GM23248 (cell line): Measurements from ENCODE around the gene STUM. TPM values are rescaled to one million over a fixed set of nuclear protein-coding genes. Genes with fewer than 3 reads are reported as not detected.
"Not testable (repeated sequence)": the region's sequence is repeated elsewhere in the genome, so short reads cannot be mapped to it uniquely, and the experiment has no call there.

Source experiments
- DNase-seq: peaks from one replicate; pipeline ENCODE4 v3.0.0-alpha.2; 2015
- H2AFZ ChIP-seq: fragments of 200-600 bp; sonication (generic); 2 replicates; pipeline ENCODE4 v1.6.1; 2016; ENCODE audit warnings: antibody characterized with exemption
- H3F3A ChIP-seq: fragments of 200-600 bp; sonication (generic); 2 replicates; pipeline ENCODE4 v1.6.1; 2016; ENCODE audit warnings: mild to moderate bottlenecking, antibody characterized with exemption, mixed run types; ENCODE audit not compliant: insufficient read depth
- H3K27ac ChIP-seq: fragments of 200-600 bp; sonication (generic); 2 replicates; pipeline ENCODE4 v1.5.1; 2016; ENCODE audit warnings: mild to moderate bottlenecking
- H3K27me3 ChIP-seq: fragments of 200-600 bp; sonication (generic); replicated peaks from 2 replicates; pipeline ENCODE4 v1.6.1; 2016; ENCODE audit warnings: mild to moderate bottlenecking; ENCODE audit not compliant: insufficient read depth
- H3K36me3 ChIP-seq: fragments of 200-600 bp; sonication (generic); 2 replicates; pipeline ENCODE4 v1.6.1; 2016; ENCODE audit warnings: low read depth, mild to moderate bottlenecking
- H3K4me1 ChIP-seq: fragments of 200-600 bp; sonication (generic); 2 replicates; pipeline ENCODE4 v1.6.1; 2016; ENCODE audit warnings: mild to moderate bottlenecking; ENCODE audit not compliant: insufficient read depth
- H3K4me2 ChIP-seq: fragments of 200-600 bp; sonication (generic); one replicate; pipeline ENCODE4 v1.6.1; 2016; ENCODE audit warnings: mild to moderate bottlenecking; ENCODE audit not compliant: unreplicated experiment
- H3K4me3 ChIP-seq: fragments of 200-600 bp; sonication (generic); 2 replicates; pipeline ENCODE4 v1.5.1; 2016; ENCODE audit warnings: mild to moderate bottlenecking
- H3K79me2 ChIP-seq: fragments of 200-600 bp; sonication (generic); 2 replicates; pipeline ENCODE4 v1.6.1; 2016; ENCODE audit warnings: mild to moderate bottlenecking; ENCODE audit not compliant: insufficient read depth
- H3K9ac ChIP-seq: fragments of 200-600 bp; sonication (generic); 2 replicates; pipeline ENCODE4 v1.6.1; 2016; ENCODE audit warnings: mild to moderate bottlenecking
- H3K9me2 ChIP-seq: fragments of 200-600 bp; sonication (generic); 2 replicates; pipeline ENCODE4 v1.6.1; 2016; ENCODE audit warnings: mixed run types, mild to moderate bottlenecking, moderate library complexity; ENCODE audit not compliant: insufficient read depth
- H3K9me3 ChIP-seq: fragments of 200-600 bp; sonication (generic); one replicate; pipeline ENCODE4 v1.6.1; 2017; ENCODE audit warnings: low read depth
- H4K20me1 ChIP-seq: fragments of 200-600 bp; sonication (generic); 2 replicates; pipeline ENCODE4 v1.6.0; 2016; ENCODE audit not compliant: insufficient read depth
- EZH2 ChIP-seq: fragments of 200-600 bp; sonication (generic); IDR thresholded peaks from 2 replicates; pipeline ENCODE4 v1.6.1; 2018; ENCODE audit warnings: antibody characterized with exemption, mild to moderate bottlenecking; ENCODE audit not compliant: insufficient read depth, poor library complexity, severe bottlenecking
- EZH2phosphoT487 ChIP-seq: fragments of 200-600 bp; sonication (generic); IDR thresholded peaks from 2 replicates; pipeline ENCODE4 v1.6.1; 2018; ENCODE audit warnings: antibody characterized with exemption, moderate library complexity, mild to moderate bottlenecking, low read depth; ENCODE audit not compliant: insufficient read depth
- WGBS, 2 experiments: methylation state at CpG; one replicate each; pipeline ENCODE4 v1.1.6; 2015 to 2017; ENCODE audit warnings: low lambda C conversion rate in 2 of 2, low coverage in 1 of 2; ENCODE audit errors: missing lambda C conversion rate in 2 of 2; 5-methylcytosine and 5-hydroxymethylcytosine counted together
- in situ Hi-C: fragments of 300-500 bp; cut with MboI; formaldehyde crosslinking; loops from 2 replicates; pipeline ENCODE4 v1.15.0; 2020
- polyA plus RNA-seq: library from polyadenylated mRNA; unstranded; fragments of >200 nt; fragmentation: Nextera tagmentation; extraction: Ambion mirVana; gene quantifications from 2 replicates; pipeline ENCODE4 v1.2.1, GENCODE V29; 2016
- total RNA-seq: library from RNA; depleted of rRNA; stranded (reverse); fragments of >200 nt; shearing (Covaris generic); gene quantifications from 2 replicates; pipeline ENCODE4 v1.2.3, GENCODE V29; 2014

STUM gene
- total and polyA plus RNA-seq, 2 experiments from 2014 or later = under 0.01 TPM; not detected in 1

GRCh38 chr1:226611301-226611700, 62.7 kb downstream of the STUM start:
- no peaks in the 10 kb centered on the region for H3K36me3 ChIP-seq
- H3K9me3 ChIP-seq = no peaks in the 10 kb centered on the region
- H2AFZ ChIP-seq = no peak overlapping the region
- H3K4me2 ChIP-seq = no peak overlapping the region
- H4K20me1 ChIP-seq = no peaks in the 10 kb centered on the region
- no peak overlapping the region for H3K27ac ChIP-seq
- in situ Hi-C loops = no loop called here
- H3K79me2 ChIP-seq = no peaks in the 10 kb centered on the region
- H3K27me3 ChIP-seq = peaks cover 25% of the 10 kb centered on the region
- H3K4me3 ChIP-seq = no peak overlapping the region
- H3K9ac ChIP-seq = no peak overlapping the region
- WGBS, 2 experiments = 63 to 72% methylated on average over 8 of the region's 8 CpGs
- H3F3A ChIP-seq = no peaks in the 10 kb centered on the region
- no peak for DNase-seq
- TF ChIP-seq EZH2phosphoT487 (no peak), EZH2 (no peak)
- no peaks in the 10 kb centered on the region for H3K4me1 ChIP-seq
- no peaks in the 10 kb centered on the region for H3K9me2 ChIP-seq

GRCh38 chr1:226611980-226612379, 63.4 kb downstream of the STUM start:
- H3K9me2 ChIP-seq, in situ Hi-C loops, H3K9ac ChIP-seq, H3F3A ChIP-seq, H4K20me1 ChIP-seq, H3K79me2 ChIP-seq, H3K36me3 ChIP-seq, H3K27ac ChIP-seq, H2AFZ ChIP-seq, H3K9me3 ChIP-seq, H3K4me1 ChIP-seq, H3K4me2 ChIP-seq, H3K4me3 ChIP-seq, DNase-seq: not testable (repeated sequence)
- H3K27me3 ChIP-seq = peaks cover 25% of the 10 kb centered on the region
- 69 to 76% methylated on average over 6 of the region's 6 CpGs for WGBS, 2 experiments

- no peaks in the 10 kb centered on the region for H4K20me1 ChIP-seq
- H3K9me2 ChIP-seq = no peaks in the 10 kb centered on the region
- no peak overlapping the region for H3K4me3 ChIP-seq
- no peaks in the 10 kb centered on the region for H3F3A ChIP-seq
- in situ Hi-C loops = no loop called here
- no peaks in the 10 kb centered on the region for H3K79me2 ChIP-seq
- H2AFZ ChIP-seq = no peak overlapping the region
- H3K27me3 ChIP-seq = peaks cover 26% of the 10 kb centered on the region
- no peaks in the 10 kb centered on the region for H3K9me3 ChIP-seq
- H3K36me3 ChIP-seq = no peaks in the 10 kb centered on the region
- no peak overlapping the region for H3K27ac ChIP-seq
- 61 to 65% methylated on average over 9 of the region's 9 CpGs for WGBS, 2 experiments
- no peaks in the 10 kb centered on the region for H3K4me1 ChIP-seq
- H3K9ac ChIP-seq = no peak overlapping the region
- no peak overlapping the region for H3K4me2 ChIP-seq
- DNase-seq = no peak
- TF ChIP-seq EZH2phosphoT487 (no peak), EZH2 (no peak)
These were observed 67.3 kb downstream of the STUM start for GRCh38 chr1:226615876-226616275.

- Histone ChIP-seq H3K9ac (no peak overlapping the region), H2AFZ (no peak overlapping the region), H3K4me1 (no peaks in the 10 kb centered on the region), H3K36me3 (no peaks in the 10 kb centered on the region), H3K27ac (no peak overlapping the region), H3K4me2 (no peak overlapping the region), H3K79me2 (no peaks in the 10 kb centered on the region), H3K27me3 (peaks cover 26% of the 10 kb centered on the region), H3K9me3 (no peaks in the 10 kb centered on the region), H4K20me1 (no peaks in the 10 kb centered on the region), H3F3A (no peaks in the 10 kb centered on the region), H3K9me2 (no peaks in the 10 kb centered on the region), H3K4me3 (no peak overlapping the region)
- 8 to 27% methylated on average over 1 of the region's 1 CpG for WGBS, 2 experiments
- in situ Hi-C loops = no loop called here
- no peak for DNase-seq
- TF ChIP-seq EZH2phosphoT487 (no peak), EZH2 (no peak)
These were observed 68.1 kb downstream of the STUM start for GRCh38 chr1:226616636-226617035.

- Histone ChIP-seq H3K4me2 (no peak overlapping the region), H3F3A (no peaks in the 10 kb centered on the region), H3K4me3 (no peak overlapping the region), H3K36me3 (no peaks in the 10 kb centered on the region), H3K9me3 (no peaks in the 10 kb centered on the region), H3K27me3 (peaks cover 26% of the 10 kb centered on the region), H2AFZ (no peak overlapping the region), H3K79me2 (no peaks in the 10 kb centered on the region), H4K20me1 (no peaks in the 10 kb centered on the region), H3K4me1 (no peaks in the 10 kb centered on the region), H3K27ac (no peak overlapping the region), H3K9ac (no peak overlapping the region), H3K9me2 (no peaks in the 10 kb centered on the region)
- in situ Hi-C loops = no loop called here
- 75 to 80% methylated on average over 5 to 8 of the region's 8 CpGs for WGBS, 2 experiments
- DNase-seq = no peak
- TF ChIP-seq EZH2 (no peak), EZH2phosphoT487 (no peak)
These were observed 68.5 kb downstream of the STUM start for GRCh38 chr1:226617109-226617508.

- H3K79me2 ChIP-seq, H3K36me3 ChIP-seq, H3K4me2 ChIP-seq, DNase-seq, H3K9me3 ChIP-seq, H4K20me1 ChIP-seq, in situ Hi-C loops, H3K4me1 ChIP-seq, H3K9ac ChIP-seq, H3K4me3 ChIP-seq, H3K27ac ChIP-seq, H2AFZ ChIP-seq, H3F3A ChIP-seq, H3K9me2 ChIP-seq: not testable (repeated sequence)
- WGBS, 2 experiments = 52 to 64% methylated on average over 1 of the region's 1 CpG
- H3K27me3 ChIP-seq = peaks cover 26% of the 10 kb centered on the region
These were observed 69.2 kb downstream of the STUM start for GRCh38 chr1:226617719-226618118.
